Breast epithelium (tissue), 4 donors: ENCODE results near the gene USP1. TPM values are rescaled to one million over a fixed set of nuclear protein-coding genes. Genes with fewer than 3 reads are reported as not detected.

ENCODE experiments used
- DNase-seq, 2 donors: peaks; one replicate each; pipeline ENCODE4 v3.0.0-alpha.2; 2019; ENCODE audit warnings: low spot score in 2 of 2
- H3K27ac ChIP-seq, 2 donors: fragments of 200-600 bp; sonication (generic) in 1 of 2; one replicate each; pipeline ENCODE4 v1.5.1; 2016 to 2019; ENCODE audit warnings: mild to moderate bottlenecking in 1 of 2
- H3K27me3 ChIP-seq, 2 donors: fragments of 200-600 bp; sonication (generic) in 1 of 2; one replicate each; pipeline versions ENCODE4 v1.5.1 to v1.6.0; 2017 to 2019; ENCODE audit warnings: control low read depth in 1 of 2, mild to moderate bottlenecking in 1 of 2
- H3K36me3 ChIP-seq: fragments of 200-600 bp; one replicate; pipeline ENCODE4 v1.5.1; 2019
- H3K4me1 ChIP-seq, 2 donors: fragments of 200-600 bp; sonication (generic); one replicate each; pipeline ENCODE4 v1.5.1; 2016 to 2019; ENCODE audit warnings: control low read depth in 1 of 2
- H3K4me3 ChIP-seq, 3 donors: fragments of 200-600 bp; sonication (generic); 1 replicate in 2 of 3; 2 replicates in 1 of 3; pipeline ENCODE4 v1.5.1; 2016 to 2019; ENCODE audit warnings: mild to moderate bottlenecking in 3 of 3, moderate library complexity in 2 of 3
- H3K9me3 ChIP-seq, 2 donors: fragments of 200-600 bp; sonication (generic) in 1 of 2; one replicate each; pipeline ENCODE4 v1.5.1; 2016 to 2019; ENCODE audit warnings: control low read depth in 1 of 2
- CTCF ChIP-seq, 3 donors: fragments of 450-650 bp; IDR thresholded peaks; one replicate each; pipeline ENCODE4 v1.5.1; 2016 to 2017; ENCODE audit warnings: antibody characterized with exemption in 3 of 3, mild to moderate bottlenecking in 3 of 3, moderate library complexity in 3 of 3
- POLR2A ChIP-seq: fragments of 450-650 bp; IDR thresholded peaks from one replicate; pipeline ENCODE4 v1.6.1; 2016; ENCODE audit warnings: antibody characterized with exemption, mild to moderate bottlenecking, moderate library complexity
- POLR2AphosphoS5 ChIP-seq, 3 donors: sonication (generic); formaldehyde crosslinking; IDR thresholded peaks; one replicate each; pipeline ENCODE4 v1.6.1; 2017; ENCODE audit warnings: antibody characterized with exemption in 3 of 3
- intact Hi-C: fragments of 100-400 bp; cut with DNase I; formaldehyde crosslinking; loops from one replicate; pipeline ENCODE4 v1.15.1; 2023; ENCODE audit warnings: low total_unique reads
- total RNA-seq, 3 donors: library from RNA; depleted of rRNA; stranded (reverse); fragments of >200 nt; gene quantifications; one replicate each; pipeline ENCODE4 v1.1.0, GENCODE V29; 2016

The USP1 gene
- total RNA-seq, 3 donors from 2014 or later, result 19.4 to 39.7 (median 29.8) TPM

DNA sequence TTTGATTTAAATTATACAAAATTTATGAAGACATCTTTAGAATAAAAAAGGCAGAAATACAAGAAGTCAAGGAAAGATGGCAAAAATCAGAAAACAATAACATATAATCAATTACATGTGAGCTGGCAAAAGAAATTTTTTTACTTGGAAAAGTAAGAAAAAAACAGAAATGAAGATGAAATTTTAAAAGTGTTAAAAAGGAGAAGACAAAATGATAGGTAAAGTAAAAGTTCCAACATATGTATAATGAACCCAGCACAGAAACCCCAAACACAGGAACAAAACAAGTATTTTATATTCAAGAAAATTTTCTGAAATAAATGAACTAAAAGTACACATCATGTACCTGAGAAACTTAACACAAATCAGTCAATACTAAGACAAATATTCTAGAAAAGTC, 63.4 kb downstream of the USP1 start:
- Histone ChIP-seq H3K4me3 (no peak overlapping the region), H3K27me3 (no peaks in the 10 kb centered on the region), H3K27ac (no peak overlapping the region), H3K4me1 (no peaks in the 10 kb centered on the region), H3K36me3 (no peaks in the 10 kb centered on the region), H3K9me3 (no peaks in the 10 kb centered on the region)
- TF ChIP-seq POLR2AphosphoS5 (IDR thresholded peaks at IDR 0.05) (no peak), POLR2A (no peak), CTCF (IDR thresholded peaks at IDR 0.05) (no peak)
- DNase-seq, result no peak
- intact Hi-C loops, result no loop called here

Other genes starting within 250 kb of the USP1 start
- gene L1TD1, start 242.2 kb upstream of the USP1 start, total RNA-seq, result under 1 TPM; 0.16 to 0.66 (median 0.59) TPM
- gene KANK4, start 117.6 kb upstream of the USP1 start, total RNA-seq, result 1 to 10 TPM in 1 of 3 donors, under 1 TPM in 2; 0.48 to 1.6 (median 0.66) TPM
- not detected for gene ANGPTL3, start 160.5 kb downstream of the USP1 start, total RNA-seq